ENCODE results near the gene DNAL1. TPM values are rescaled to one million over a fixed set of nuclear protein-coding genes. Genes with fewer than 3 reads are reported as not detected.
A peak's percentile ranks its signal among the peaks of the same experiment; 100 is the strongest.
"Not testable (repeated sequence)": the region's sequence is repeated elsewhere in the genome, so short reads cannot be mapped to it uniquely, and the experiment has no call there.

DNAL1 gene
- total RNA-seq, 1 donor from 2014 or later: 5.2 TPM

GRCh38 chr14:73636355-73636754, 8.4 kb upstream of the DNAL1 start:
- H3K9ac ChIP-seq (ENCODE audit: low read depth in 1 of 3, low read length in 3 of 3); H3K9me3 ChIP-seq (ENCODE audit: control insufficient read depth in 3 of 3, low read length in 3 of 3); H3K36me3 ChIP-seq (ENCODE audit: control insufficient read depth in 3 of 3, insufficient read depth in 3 of 3, low read length in 3 of 3); H3K27me3 ChIP-seq (ENCODE audit: control insufficient read depth in 3 of 3, insufficient read depth in 3 of 3, low read length in 3 of 3); H3K27ac ChIP-seq (ENCODE audit: low read depth, low read length); H3K4me3 ChIP-seq (ENCODE audit: low read length in 3 of 3): not testable (repeated sequence)
- H3K4me1 ChIP-seq (ENCODE audit: control insufficient read depth in 3 of 3, insufficient read depth in 3 of 3, low read length in 3 of 3): peaks cover 4 to 13% (median 6%) of the 10 kb centered on the region in 3 donors

- Histone ChIP-seq H3K36me3 (ENCODE audit: control insufficient read depth in 3 of 3, insufficient read depth in 3 of 3, low read length in 3 of 3) (no peaks in the 10 kb centered on the region), H3K4me1 (ENCODE audit: control insufficient read depth in 3 of 3, insufficient read depth in 3 of 3, low read length in 3 of 3) (peaks cover 4 to 12% (median 6%) of the 10 kb centered on the region in 3 donors), H3K27ac (ENCODE audit: low read depth, low read length) (no peak overlapping the region), H3K4me3 (ENCODE audit: low read length in 3 of 3) (no peak overlapping the region), H3K9ac (ENCODE audit: low read depth in 1 of 3, low read length in 3 of 3) (no peak overlapping the region), H3K27me3 (ENCODE audit: control insufficient read depth in 3 of 3, insufficient read depth in 3 of 3, low read length in 3 of 3) (no peaks in the 10 kb centered on the region), H3K9me3 (ENCODE audit: control insufficient read depth in 3 of 3, low read length in 3 of 3) (no peaks in the 10 kb centered on the region)
Measured at GRCh38 chr14:73637830-73638229, 7.0 kb upstream of the DNAL1 start.

GRCh38 chr14:73640796-73641365, 3.9 kb upstream of the DNAL1 start:
- Histone ChIP-seq H3K4me3 (ENCODE audit: low read length in 3 of 3) (no peak overlapping the region), H3K27me3 (ENCODE audit: control insufficient read depth in 3 of 3, insufficient read depth in 3 of 3, low read length in 3 of 3) (no peaks in the 10 kb centered on the region), H3K9ac (ENCODE audit: low read depth in 1 of 3, low read length in 3 of 3) (no peak overlapping the region)

GRCh38 chr14:73645248-73645610, 443 bp downstream of the DNAL1 start:
- peak overlapping the region; percentile 85 for H3K27ac ChIP-seq (ENCODE audit: low read depth, low read length)
- peak overlapping the region; percentile 92 to 98 (median 97) for H3K4me3 ChIP-seq (ENCODE audit: low read length in 3 of 3)

More at GRCh38 chr14:73640796-73641365, 3.9 kb upstream of the DNAL1 start:
- no peak overlapping the region for H3K27ac ChIP-seq (ENCODE audit: low read depth, low read length)
- H3K9me3 ChIP-seq (ENCODE audit: control insufficient read depth in 3 of 3, low read length in 3 of 3): no peaks in the 10 kb centered on the region
- H3K4me1 ChIP-seq (ENCODE audit: control insufficient read depth in 3 of 3, insufficient read depth in 3 of 3, low read length in 3 of 3): peaks cover 4 to 12% (median 11%) of the 10 kb centered on the region in 3 donors
- no peaks in the 10 kb centered on the region for H3K36me3 ChIP-seq (ENCODE audit: control insufficient read depth in 3 of 3, insufficient read depth in 3 of 3, low read length in 3 of 3)

GRCh38 chr14:73651005-73651404, 6.2 kb downstream of the DNAL1 start:
- H3K9me3 ChIP-seq (ENCODE audit: control insufficient read depth in 3 of 3, low read length in 3 of 3): no peaks in the 10 kb centered on the region
- peaks cover 0 to 4% (median 0%) of the 10 kb centered on the region in 3 donors for H3K36me3 ChIP-seq (ENCODE audit: control insufficient read depth in 3 of 3, insufficient read depth in 3 of 3, low read length in 3 of 3)
- no peaks in the 10 kb centered on the region for H3K4me1 ChIP-seq (ENCODE audit: control insufficient read depth in 3 of 3, insufficient read depth in 3 of 3, low read length in 3 of 3)
- no peak overlapping the region for H3K27ac ChIP-seq (ENCODE audit: low read depth, low read length)
- no peaks in the 10 kb centered on the region for H3K27me3 ChIP-seq (ENCODE audit: control insufficient read depth in 3 of 3, insufficient read depth in 3 of 3, low read length in 3 of 3)
- H3K9ac ChIP-seq (ENCODE audit: low read depth in 1 of 3, low read length in 3 of 3): no peak overlapping the region
- no peak overlapping the region for H3K4me3 ChIP-seq (ENCODE audit: low read length in 3 of 3)

More at GRCh38 chr14:73645248-73645610, 443 bp downstream of the DNAL1 start:
- Histone ChIP-seq H3K4me1 (ENCODE audit: control insufficient read depth in 3 of 3, insufficient read depth in 3 of 3, low read length in 3 of 3) (peaks cover 4 to 13% (median 11%) of the 10 kb centered on the region in 3 donors), H3K9ac (ENCODE audit: low read depth in 1 of 3, low read length in 3 of 3) (peak overlapping the region; percentile 87 to 88 (median 88)), H3K9me3 (ENCODE audit: control insufficient read depth in 3 of 3, low read length in 3 of 3) (no peaks in the 10 kb centered on the region), H3K36me3 (ENCODE audit: control insufficient read depth in 3 of 3, insufficient read depth in 3 of 3, low read length in 3 of 3) (no peaks in the 10 kb centered on the region), H3K27me3 (ENCODE audit: control insufficient read depth in 3 of 3, insufficient read depth in 3 of 3, low read length in 3 of 3) (no peaks in the 10 kb centered on the region)

GRCh38 chr14:73655851-73656250, 11.1 kb downstream of the DNAL1 start:
- Histone ChIP-seq H3K9me3 (ENCODE audit: control insufficient read depth in 3 of 3, low read length in 3 of 3) (no peaks in the 10 kb centered on the region), H3K27ac (ENCODE audit: low read depth, low read length) (no peak overlapping the region), H3K36me3 (ENCODE audit: control insufficient read depth in 3 of 3, insufficient read depth in 3 of 3, low read length in 3 of 3) (peaks cover 0 to 4% (median 0%) of the 10 kb centered on the region in 3 donors), H3K27me3 (ENCODE audit: control insufficient read depth in 3 of 3, insufficient read depth in 3 of 3, low read length in 3 of 3) (no peaks in the 10 kb centered on the region), H3K9ac (ENCODE audit: low read depth in 1 of 3, low read length in 3 of 3) (no peak overlapping the region), H3K4me3 (ENCODE audit: low read length in 3 of 3) (no peak overlapping the region), H3K4me1 (ENCODE audit: control insufficient read depth in 3 of 3, insufficient read depth in 3 of 3, low read length in 3 of 3) (no peaks in the 10 kb centered on the region)

GRCh38 chr14:73659202-73659601, 14.4 kb downstream of the DNAL1 start:
- not testable (repeated sequence) for H3K4me3 ChIP-seq (ENCODE audit: low read length in 3 of 3); H3K9me3 ChIP-seq (ENCODE audit: control insufficient read depth in 3 of 3, low read length in 3 of 3); H3K9ac ChIP-seq (ENCODE audit: low read depth in 1 of 3, low read length in 3 of 3); H3K36me3 ChIP-seq (ENCODE audit: control insufficient read depth in 3 of 3, insufficient read depth in 3 of 3, low read length in 3 of 3); H3K27me3 ChIP-seq (ENCODE audit: control insufficient read depth in 3 of 3, insufficient read depth in 3 of 3, low read length in 3 of 3); H3K4me1 ChIP-seq (ENCODE audit: control insufficient read depth in 3 of 3, insufficient read depth in 3 of 3, low read length in 3 of 3); H3K27ac ChIP-seq (ENCODE audit: low read depth, low read length)

GRCh38 chr14:73660511-73660910, 15.7 kb downstream of the DNAL1 start:
- Histone ChIP-seq H3K9ac (ENCODE audit: low read depth in 1 of 3, low read length in 3 of 3) (no peak overlapping the region), H3K36me3 (ENCODE audit: control insufficient read depth in 3 of 3, insufficient read depth in 3 of 3, low read length in 3 of 3) (peaks cover 0 to 4% (median 4%) of the 10 kb centered on the region in 3 donors), H3K4me3 (ENCODE audit: low read length in 3 of 3) (no peak overlapping the region), H3K27ac (ENCODE audit: low read depth, low read length) (no peak overlapping the region), H3K4me1 (ENCODE audit: control insufficient read depth in 3 of 3, insufficient read depth in 3 of 3, low read length in 3 of 3) (no peaks in the 10 kb centered on the region), H3K27me3 (ENCODE audit: control insufficient read depth in 3 of 3, insufficient read depth in 3 of 3, low read length in 3 of 3) (no peaks in the 10 kb centered on the region), H3K9me3 (ENCODE audit: control insufficient read depth in 3 of 3, low read length in 3 of 3) (peaks cover 0 to 4% (median 0%) of the 10 kb centered on the region in 3 donors)

GRCh38 chr14:73661872-73662271, 17.1 kb downstream of the DNAL1 start:
- Histone ChIP-seq H3K9me3 (ENCODE audit: control insufficient read depth in 3 of 3, low read length in 3 of 3) (peaks cover 0 to 4% (median 0%) of the 10 kb centered on the region in 3 donors), H3K27ac (ENCODE audit: low read depth, low read length) (no peak overlapping the region), H3K4me3 (ENCODE audit: low read length in 3 of 3) (no peak overlapping the region), H3K4me1 (ENCODE audit: control insufficient read depth in 3 of 3, insufficient read depth in 3 of 3, low read length in 3 of 3) (no peaks in the 10 kb centered on the region), H3K36me3 (ENCODE audit: control insufficient read depth in 3 of 3, insufficient read depth in 3 of 3, low read length in 3 of 3) (peaks cover 0 to 4% (median 4%) of the 10 kb centered on the region in 3 donors), H3K9ac (ENCODE audit: low read depth in 1 of 3, low read length in 3 of 3) (no peak overlapping the region), H3K27me3 (ENCODE audit: control insufficient read depth in 3 of 3, insufficient read depth in 3 of 3, low read length in 3 of 3) (no peaks in the 10 kb centered on the region)

GRCh38 chr14:73662487-73662943, 17.7 kb downstream of the DNAL1 start:
- peaks cover 0 to 4% (median 4%) of the 10 kb centered on the region in 3 donors for H3K36me3 ChIP-seq (ENCODE audit: control insufficient read depth in 3 of 3, insufficient read depth in 3 of 3, low read length in 3 of 3)
- no peaks in the 10 kb centered on the region for H3K27me3 ChIP-seq (ENCODE audit: control insufficient read depth in 3 of 3, insufficient read depth in 3 of 3, low read length in 3 of 3)
- H3K9me3 ChIP-seq (ENCODE audit: control insufficient read depth in 3 of 3, low read length in 3 of 3): peaks cover 0 to 4% (median 0%) of the 10 kb centered on the region in 3 donors
- no peak overlapping the region for H3K27ac ChIP-seq (ENCODE audit: low read depth, low read length)
- H3K9ac ChIP-seq (ENCODE audit: low read depth in 1 of 3, low read length in 3 of 3): no peak overlapping the region
- no peak overlapping the region for H3K4me3 ChIP-seq (ENCODE audit: low read length in 3 of 3)
- H3K4me1 ChIP-seq (ENCODE audit: control insufficient read depth in 3 of 3, insufficient read depth in 3 of 3, low read length in 3 of 3): no peaks in the 10 kb centered on the region

All from skeletal muscle tissue (tissue), 4 donors.